GM12878 (cell line): ENCODE results near the gene SH3BP1. TPM values are rescaled to one million over a fixed set of nuclear protein-coding genes. Genes with fewer than 3 reads are reported as not detected.

ENCODE experiments used
- ATAC-seq: fragments of 200-7000 bp; cut with Tn5 transposase; 3 replicates; pipeline ENCODE4 v1.9.1; 2020; ENCODE audit warnings: mild to moderate bottlenecking, moderate library complexity
- BruUV-seq: library from RNA; stranded (reverse); fragments of 400-500 nt; replicated peaks from 2 replicates; lab custom pipeline; 2021; lab: Mats Ljungman, UMichigan
- CTCF ChIA-PET: fragments of 300-600 bp; sonication (Branson Sonifier 250); formaldehyde crosslinking; extraction: SDS; loops from one replicate; lab custom pipeline; 2021; ENCODE audit warnings: inconsistent platforms; lab: Yijun Ruan, JAX
- POLR2A ChIA-PET: fragments of 350-600 bp; formaldehyde crosslinking; extraction: SDS; loops from one replicate; lab custom pipeline; 2021; ENCODE audit warnings: inconsistent platforms; lab: Charles Lee
- RAD21 ChIA-PET: fragments of 300-600 bp; sonication (Branson Sonifier 250); formaldehyde crosslinking; loops from one replicate; lab custom pipeline; 2023; ENCODE audit warnings: antibody characterized with exemption; ENCODE audit not compliant: unreplicated experiment; lab: Charles Lee
- SMC1A ChIA-PET: fragments of 300-600 bp; sonication (Branson Sonifier 250); formaldehyde crosslinking; loops from one replicate; lab custom pipeline; 2023; ENCODE audit not compliant: unreplicated experiment, uncharacterized antibody; lab: Charles Lee
- DNase-seq: peaks from one replicate; pipeline ENCODE4 v3.0.0-alpha.2; 2011; ENCODE audit warnings: low read depth, low spot score
- FAIRE-seq: peaks from 3 replicates; lab custom pipeline; 2011; peaks lifted over from hg19 to GRCh38; lab: Jason Lieb, UNC
- H2AFZ ChIP-seq: 2 replicates; pipeline ENCODE4 v1.6.0; 2011; ENCODE audit warnings: low read depth, low read length, control low read depth; ENCODE audit not compliant: control insufficient read depth
- H3K27ac ChIP-seq: 2 replicates; pipeline ENCODE4 v1.5.1; 2011; ENCODE audit warnings: control low read depth; ENCODE audit not compliant: control insufficient read depth, insufficient read depth
- H3K27me3 ChIP-seq, 2 experiments: replicated peaks in 1 of 2; 2 replicates each; pipeline versions ENCODE4 v1.6.0 to v1.6.1; 2011; ENCODE audit warnings: low read length in 1 of 2; ENCODE audit not compliant: control insufficient read depth in 2 of 2, insufficient read depth in 2 of 2
- H3K36me3 ChIP-seq, 2 experiments: 2 replicates each; pipeline ENCODE4 v1.5.1; 2011; ENCODE audit warnings: low read length in 1 of 2; ENCODE audit not compliant: control insufficient read depth in 2 of 2, insufficient read depth in 2 of 2
- H3K4me1 ChIP-seq: 2 replicates; pipeline ENCODE4 v1.6.1; 2011; ENCODE audit warnings: mild to moderate bottlenecking, low read length, moderate library complexity, mixed read lengths; ENCODE audit not compliant: control insufficient read depth, insufficient read depth
- H3K4me2 ChIP-seq: 2 replicates; pipeline ENCODE4 v1.6.0; 2011; ENCODE audit warnings: control low read depth; ENCODE audit not compliant: control insufficient read depth, insufficient read depth
- H3K4me3 ChIP-seq: fragments of 200-600 bp; sonication (generic); 2 replicates; pipeline ENCODE4 v1.5.1; 2016
- H3K79me2 ChIP-seq: 2 replicates; pipeline ENCODE4 v1.6.0; 2011; ENCODE audit warnings: low read length; ENCODE audit not compliant: control insufficient read depth, insufficient read depth
- H3K9ac ChIP-seq: 2 replicates; pipeline ENCODE4 v1.8.0; 2011; ENCODE audit warnings: low read length, control low read depth, mixed read lengths; ENCODE audit not compliant: control insufficient read depth, insufficient read depth
- H3K9me3 ChIP-seq: replicated peaks from 3 replicates; pipeline ENCODE4 v1.5.1; 2011; ENCODE audit warnings: mild to moderate bottlenecking, low read length; ENCODE audit not compliant: control insufficient read depth, insufficient read depth
- H4K20me1 ChIP-seq: 2 replicates; pipeline ENCODE4 v1.6.0; 2011; ENCODE audit not compliant: control insufficient read depth, insufficient read depth
- CBX3 ChIP-seq: fragments of 200-600 bp; sonication (generic); IDR thresholded peaks from 2 replicates; pipeline ENCODE4 v1.6.1; 2016; ENCODE audit warnings: low read depth, borderline replicate concordance
- HCFC1 ChIP-seq: fragments of 150-350 bp; IDR thresholded peaks from 2 replicates; pipeline ENCODE4 v1.6.1; 2014; ENCODE audit warnings: low read length
- HDAC2 ChIP-seq: fragments of 200-600 bp; sonication (generic); IDR thresholded peaks from 2 replicates; pipeline ENCODE4 v1.6.1; 2017
- MYC ChIP-seq: IDR thresholded peaks from 2 replicates; pipeline ENCODE4 v1.6.1; 2011; ENCODE audit warnings: mild to moderate bottlenecking, low read length, moderate library complexity, inconsistent platforms; ENCODE audit not compliant: insufficient read depth, insufficient replicate concordance, insufficient read length, severe bottlenecking
- ZNF687 ChIP-seq: fragments of 450-650 bp; IDR thresholded peaks from 2 replicates; pipeline ENCODE4 v1.6.1; 2017; ENCODE audit warnings: mild to moderate bottlenecking, moderate library complexity
- WGBS: methylation state at CpG from one replicate; pipeline ENCODE4 v1.1.6; 2016; ENCODE audit warnings: low lambda C conversion rate; ENCODE audit not compliant: insufficient replicate concordance, insufficient coverage; ENCODE audit errors: missing lambda C conversion rate; 5-methylcytosine and 5-hydroxymethylcytosine counted together
- in situ Hi-C: fragments of 300-500 bp; cut with MboI; formaldehyde crosslinking; loops from 9 replicates; pipeline ENCODE4 v1.14.3; 2018; ENCODE audit warnings: mixed read lengths
- intact Hi-C: fragments of 100-400 bp; cut with micrococcal nuclease; formaldehyde crosslinking; loops from one replicate; pipeline ENCODE4 v1.14.2; 2022; ENCODE audit not compliant: unreplicated experiment
- polyA plus RNA-seq, 11 experiments: library from polyadenylated mRNA; depleted of rRNA in 4 of 11; unstranded in 6 of 11; stranded (reverse) in 5 of 11; fragments of >200 nt; fragmentation: Nextera tagmentation in 4 of 11; fragmentation: Illumina TruSeq in 1 of 11; extraction: Ambion mirVana in 4 of 11; extraction: Trizol in 1 of 11; gene quantifications; 1 replicate in 1 of 11; 2 replicates in 10 of 11; pipeline versions ENCODE4 v1.2.1 to v1.2.3, GENCODE V29; 2011 to 2016; ENCODE audit warnings: inconsistent platforms in 2 of 11, missing spikeins in 2 of 11, low read depth in 1 of 11
- total RNA-seq, 4 experiments: library from RNA; depleted of rRNA in 3 of 4; stranded (reverse); fragments of >200 nt in 3 of 4; fragmentation: Illumina TruSeq in 1 of 4; extraction: Trizol in 1 of 4; gene quantifications; 2 replicates each; pipeline versions ENCODE4 v1.2.1 to v1.2.3, GENCODE V29; 2013 to 2021

The SH3BP1 gene
- total and polyA plus RNA-seq, 10 of the 15 experiments (the other 5 are each of a cell fraction or from before 2014, with no cell fraction given) = 0.29 to 70.5 (median 22.5) TPM

GRCh38 chr22:37678372-37678771, 38.9 kb downstream of the SH3BP1 start:
- Histone ChIP-seq H4K20me1 (no peaks in the 10 kb centered on the region), H3K4me1 (peaks cover 27% of the 10 kb centered on the region), H3K27me3 (no peaks in the 10 kb centered on the region), H3K4me3 (peak overlapping the region; percentile 40; the same call in 1 of the 2 replicates), H3K9me3 (no peaks in the 10 kb centered on the region), H2AFZ (no peak overlapping the region), H3K27ac (no peak overlapping the region), H3K9ac (no peak overlapping the region), H3K36me3 (peaks cover 2% of the 10 kb centered on the region in 2 experiments; a peak in 1 of 4 replicates), H3K79me2 (peaks cover 30% of the 10 kb centered on the region), H3K4me2 (peak overlapping the region; percentile 69)
- SMC1A ChIA-PET = interaction anchor here (1.3 to 10.9 kb wide), 3 partner anchors 17 to 52 kb away, joined by 6 to 157 read pairs (median 98); partner anchors contain the start of gene PDXP
- no peak for ATAC-seq
- CTCF ChIA-PET = interaction anchor here (12.4 to 19.9 kb wide), 4 partner anchors 17 to 71 kb away, joined by 167 to 414 read pairs (median 287); partner anchors contain the start of genes GGA1, PDXP and SH3BP1
- 81% methylated on average over 16 of the region's 18 CpGs for WGBS
- in situ Hi-C loops (no loop called here), intact Hi-C loops (no loop called here)
- RAD21 ChIA-PET = interaction anchor here (1.8 to 5.1 kb wide), 5 partner anchors 18 to 71 kb away, joined by 4 to 112 read pairs (median 30); partner anchors contain the start of genes GGA1 and PDXP
- TF ChIP-seq HDAC2 (no peak), CBX3 (no peak)
- DNase-seq = no peak
- no TSS peak for BruUV-seq
- no peak for FAIRE-seq
- POLR2A ChIA-PET = interaction anchor here (0.6 to 14.0 kb wide), 3 partner anchors 18 to 1642 kb away, joined by 3 to 209 read pairs (median 49); partner anchors contain the start of genes GGA1 and PDXP

- intact Hi-C loops (loop anchor here (5.0 kb wide), 1 partner anchor 142 kb away; no protein-coding TSS in a partner anchor), in situ Hi-C loops (loop anchor here (5.0 kb wide), 1 partner anchor 52 kb away; no protein-coding TSS in a partner anchor)
- Histone ChIP-seq H3K27ac (no peak overlapping the region), H3K4me1 (peaks cover 23% of the 10 kb centered on the region), H3K4me3 (no peak overlapping the region), H3K36me3 (peaks cover 2% of the 10 kb centered on the region in 2 experiments; a peak in 1 of 4 replicates), H3K27me3 (no peaks in the 10 kb centered on the region), H3K9me3 (no peaks in the 10 kb centered on the region), H4K20me1 (no peaks in the 10 kb centered on the region), H3K4me2 (no peak overlapping the region), H3K9ac (no peak overlapping the region), H3K79me2 (peaks cover 27% of the 10 kb centered on the region), H2AFZ (no peak overlapping the region)
- TF ChIP-seq MYC (no peak), ZNF687 (no peak), CBX3 (no peak), HCFC1 (no peak)
- no TSS peak for BruUV-seq
- ChIA-PET RAD21 (interaction anchor here (1.3 to 7.6 kb wide), 4 partner anchors 18 to 73 kb away, joined by 3 to 164 read pairs (median 46); partner anchors contain the start of genes PDXP and SH3BP1), SMC1A (interaction anchor here (0.7 to 10.9 kb wide), 5 partner anchors 19 to 72 kb away, joined by 3 to 157 read pairs (median 13); partner anchors contain the start of gene PDXP), CTCF (interaction anchor here (3.2 to 19.9 kb wide), 5 partner anchors 8 to 72 kb away, joined by 13 to 414 read pairs (median 178); partner anchors contain the start of genes GGA1, PDXP and SH3BP1), POLR2A (interaction anchor here (1.1 to 14.0 kb wide), 3 partner anchors 19 to 72 kb away, joined by 6 to 209 read pairs (median 11); partner anchors contain the start of gene PDXP)
- FAIRE-seq (no peak), DNase-seq (no peak), ATAC-seq (no peak)
- WGBS = 95% methylated on average over 8 of the region's 8 CpGs
These were observed 40.2 kb downstream of the SH3BP1 start for GRCh38 chr22:37679670-37680069.
